Stimulated activated naive B cell treated with anti-CD40 and anti-IgM and Interleukin-4, amounts not matched to agents 10 μg/mL and 1 μg/mL and 100 μg/mL, for 72 hours (primary cell): ENCODE measurements around the gene GRK5.
"Not testable (repeated sequence)": the region's sequence is repeated elsewhere in the genome, so short reads cannot be mapped to it uniquely, and the experiment has no call there.

Source experiments
- ATAC-seq, 2 donors: fragments of 150-1000 bp; cut with Tn5 transposase; replicated peaks; 2 replicates each; pipeline ENCODE4 v1.10.0; 2021; ENCODE audit warnings: moderate library complexity in 1 of 2
- DNase-seq: peaks from one replicate; pipeline ENCODE4 v3.0.0; 2021
- H3K27ac Mint-ChIP-seq: one replicate; pipeline ENCODE4 v1.8.0; 2022; ENCODE audit warnings: mild to moderate bottlenecking, mixed read lengths
- H3K27me3 Mint-ChIP-seq, 2 donors: one replicate each; pipeline ENCODE4 v1.8.0; 2022; ENCODE audit warnings: mixed read lengths in 2 of 2
- H3K36me3 Mint-ChIP-seq, 2 donors: one replicate each; pipeline ENCODE4 v1.8.0; 2022; ENCODE audit warnings: mixed read lengths in 2 of 2, mild to moderate bottlenecking in 1 of 2
- H3K4me1 Mint-ChIP-seq, 2 donors: one replicate each; pipeline ENCODE4 v1.8.0; 2022; ENCODE audit warnings: mixed read lengths in 2 of 2, mild to moderate bottlenecking in 1 of 2
- H3K4me3 Mint-ChIP-seq, 2 donors: one replicate each; pipeline ENCODE4 v1.8.0; 2022; ENCODE audit warnings: mild to moderate bottlenecking in 2 of 2, mixed read lengths in 2 of 2, moderate library complexity in 1 of 2
- H3K9me3 Mint-ChIP-seq, 2 donors: one replicate each; pipeline ENCODE4 v1.8.0; 2022; ENCODE audit warnings: mixed read lengths in 2 of 2, mild to moderate bottlenecking in 1 of 2

The GRK5 gene

GRCh38 chr10:119272736-119273135, 65.4 kb downstream of the GRK5 start:
- DNase-seq (no peak), ATAC-seq (no peak)
- no peak overlapping the region for H3K27ac Mint-ChIP-seq
- H3K27me3 Mint-ChIP-seq = no peaks in the 10 kb centered on the region
- no peaks in the 10 kb centered on the region for H3K9me3 Mint-ChIP-seq
- H3K4me3 Mint-ChIP-seq = no peak overlapping the region
- H3K4me1 Mint-ChIP-seq = peaks cover 55 to 69% of the 10 kb centered on the region in 2 donors
- peaks cover 2 to 8% of the 10 kb centered on the region in 2 donors for H3K36me3 Mint-ChIP-seq

DNA sequence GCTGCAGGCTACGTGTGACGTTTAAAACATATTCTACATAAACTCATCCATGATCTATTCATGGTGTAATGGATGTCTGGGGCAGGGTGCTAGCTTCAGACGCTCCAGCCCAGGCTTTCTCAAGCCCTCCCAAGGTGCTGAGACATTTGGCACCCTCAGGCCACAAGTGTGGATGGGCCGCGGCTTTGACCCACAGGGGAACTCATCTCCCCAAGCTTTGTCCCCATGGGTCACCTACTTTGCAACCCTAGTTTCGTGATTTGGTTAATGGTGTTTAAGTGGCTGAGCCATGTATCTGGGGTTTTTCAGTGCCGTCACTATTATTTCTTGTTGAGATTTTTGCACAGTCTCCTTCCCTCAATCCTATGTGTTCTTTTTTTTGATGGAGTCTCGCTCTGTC, 66.0 kb downstream of the GRK5 start:
- Mint-ChIP-seq H3K9me3 (no peaks in the 10 kb centered on the region), H3K27me3 (no peaks in the 10 kb centered on the region), H3K27ac (no peak overlapping the region), H3K36me3 (peaks cover 3 to 8% of the 10 kb centered on the region in 2 donors), H3K4me1 (peaks cover 56 to 72% of the 10 kb centered on the region in 2 donors), H3K4me3 (no peak overlapping the region)
- DNase-seq (no peak), ATAC-seq (no peak)

DNA sequence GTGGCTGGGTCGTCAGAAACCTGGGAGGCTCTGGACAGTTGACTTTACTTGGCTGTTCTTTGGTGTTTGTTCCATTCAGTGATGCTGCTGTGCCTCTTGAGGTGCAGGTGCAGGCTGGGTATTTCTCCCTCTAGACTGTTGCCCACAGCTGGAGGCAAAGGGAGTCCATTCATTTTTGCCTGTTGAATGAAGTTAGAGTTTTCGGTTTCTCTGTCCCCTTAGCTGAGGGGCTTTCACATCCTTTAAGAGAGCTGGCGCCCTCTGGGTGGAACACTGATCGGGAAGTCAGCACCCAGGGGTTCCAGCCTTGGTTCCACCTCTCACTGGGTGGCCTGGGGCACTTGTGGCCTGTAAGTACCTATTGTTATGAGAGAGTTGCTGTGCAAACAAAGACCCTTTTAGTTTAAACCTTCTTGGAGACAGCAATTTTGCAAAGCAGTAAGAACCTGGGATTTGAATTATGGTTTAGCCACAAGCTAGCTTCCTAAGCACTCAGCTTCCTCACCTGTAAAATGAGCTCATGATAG, 67.2 kb downstream of the GRK5 start:
- no peak overlapping the region for H3K27ac Mint-ChIP-seq
- peaks cover 55 to 73% of the 10 kb centered on the region in 2 donors for H3K4me1 Mint-ChIP-seq
- no peak for ATAC-seq
- no peak overlapping the region for H3K4me3 Mint-ChIP-seq
- H3K27me3 Mint-ChIP-seq = no peaks in the 10 kb centered on the region
- H3K36me3 Mint-ChIP-seq = peaks cover 5 to 6% of the 10 kb centered on the region in 2 donors
- DNase-seq = no peak
- no peaks in the 10 kb centered on the region for H3K9me3 Mint-ChIP-seq

DNA sequence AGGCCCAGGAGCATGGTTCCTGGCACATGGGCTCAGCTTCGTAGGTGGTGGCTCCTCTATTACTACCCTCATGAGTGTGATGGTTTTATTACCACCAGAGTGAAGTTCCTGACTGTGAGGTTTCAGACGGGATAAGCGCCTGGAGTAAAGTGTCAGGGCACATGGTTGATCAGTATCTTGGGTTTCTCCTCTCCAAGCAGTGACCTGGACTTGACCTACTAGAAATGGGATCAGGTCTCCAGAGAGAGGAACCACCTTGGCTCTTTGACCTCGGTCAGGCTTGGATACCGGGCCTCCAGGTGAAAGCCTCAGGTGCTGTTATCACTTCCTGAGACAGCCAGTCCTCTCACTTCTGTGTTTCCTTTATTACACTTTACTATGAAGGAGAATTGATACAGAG, 67.7 kb downstream of the GRK5 start:
- H3K4me1 Mint-ChIP-seq = peaks cover 53 to 72% of the 10 kb centered on the region in 2 donors
- DNase-seq = no peak
- H3K27ac Mint-ChIP-seq = peak overlapping the region; percentile 20
- ATAC-seq = no peak
- H3K9me3 Mint-ChIP-seq = no peaks in the 10 kb centered on the region
- no peak overlapping the region for H3K4me3 Mint-ChIP-seq
- peaks cover 5% of the 10 kb centered on the region in 2 donors for H3K36me3 Mint-ChIP-seq
- no peaks in the 10 kb centered on the region for H3K27me3 Mint-ChIP-seq

DNA sequence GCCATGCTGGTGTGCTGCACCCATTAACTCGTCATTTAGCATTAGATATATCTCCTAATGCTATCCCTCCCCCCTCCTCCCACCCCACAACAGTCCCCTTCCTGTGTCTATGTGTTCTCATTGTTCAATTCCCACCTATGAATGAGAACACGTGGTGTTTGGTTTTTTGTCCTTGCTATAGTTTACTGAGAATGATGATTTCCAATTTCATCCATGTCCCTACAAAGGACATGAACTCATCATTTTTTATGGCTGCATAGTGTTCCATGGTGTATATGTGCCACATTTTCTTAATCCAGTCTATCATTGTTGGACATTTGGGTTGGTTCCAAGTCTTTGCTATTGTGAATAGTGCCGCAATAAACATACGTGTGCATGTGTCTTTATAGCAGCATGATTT, 68.8 kb downstream of the GRK5 start:
- not testable (repeated sequence) for H3K4me3 Mint-ChIP-seq, DNase-seq, H3K27ac Mint-ChIP-seq, ATAC-seq, H3K27me3 Mint-ChIP-seq, H3K9me3 Mint-ChIP-seq, H3K36me3 Mint-ChIP-seq
- H3K4me1 Mint-ChIP-seq = peaks cover 51 to 70% of the 10 kb centered on the region in 2 donors

DNA sequence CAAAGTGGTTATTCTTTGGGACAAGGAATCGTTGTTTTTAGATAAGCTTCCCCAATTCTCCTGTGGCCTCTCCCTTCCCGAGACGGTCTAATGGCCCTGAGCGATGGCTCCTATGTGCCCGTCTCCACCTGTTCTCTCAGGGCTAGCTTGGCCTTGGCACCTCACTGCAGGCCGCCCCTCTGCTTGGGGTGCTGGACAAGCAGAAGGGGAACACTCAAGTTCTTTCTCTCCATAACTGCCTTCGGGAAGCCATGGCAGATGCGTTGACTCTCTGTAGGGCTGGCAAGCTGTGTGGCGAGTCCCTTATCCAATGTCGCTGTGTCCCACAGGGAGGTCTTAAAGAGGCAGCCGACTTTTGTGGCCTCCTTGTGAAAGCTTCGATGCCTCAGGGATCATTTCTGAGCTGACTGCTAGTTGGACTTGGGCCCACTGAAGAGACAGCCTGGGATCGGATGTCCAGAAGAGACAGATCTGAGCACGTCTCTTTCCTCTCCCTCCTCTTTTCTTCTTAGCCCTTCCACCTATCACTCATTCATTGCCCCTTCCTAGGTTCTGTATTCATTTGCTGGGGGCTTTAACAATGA, 70.8 kb downstream of the GRK5 start:
- DNase-seq = no peak
- ATAC-seq = no peak
- H3K27ac Mint-ChIP-seq = no peak overlapping the region
- H3K36me3 Mint-ChIP-seq = peaks cover 6 to 10% of the 10 kb centered on the region in 2 donors
- no peaks in the 10 kb centered on the region for H3K27me3 Mint-ChIP-seq
- peaks cover 45 to 63% of the 10 kb centered on the region in 2 donors for H3K4me1 Mint-ChIP-seq
- no peak overlapping the region for H3K4me3 Mint-ChIP-seq
- no peaks in the 10 kb centered on the region for H3K9me3 Mint-ChIP-seq

DNA sequence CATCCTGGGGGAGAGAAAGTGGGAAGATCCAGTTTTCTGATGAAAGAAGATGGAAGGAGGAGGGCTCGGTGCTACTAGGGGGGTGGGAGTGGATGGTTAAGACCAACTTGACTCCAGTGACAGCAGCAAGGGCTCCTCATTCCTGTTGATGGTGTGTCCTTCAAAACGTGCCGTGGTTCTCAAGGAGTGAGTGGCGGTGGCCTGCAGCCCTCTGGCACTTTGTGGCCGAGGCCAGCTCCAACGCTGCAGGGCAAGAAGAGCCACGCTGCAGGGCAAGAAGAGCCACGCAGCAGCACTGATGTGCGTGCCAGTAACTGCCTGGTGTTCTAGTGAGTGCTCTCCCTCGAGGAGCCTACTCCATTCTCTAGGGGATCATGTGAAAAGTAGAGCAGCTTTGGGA, 72.1 kb downstream of the GRK5 start:
- DNase-seq = no peak
- no peaks in the 10 kb centered on the region for H3K9me3 Mint-ChIP-seq
- no peaks in the 10 kb centered on the region for H3K27me3 Mint-ChIP-seq
- peaks cover 6 to 10% of the 10 kb centered on the region in 2 donors for H3K36me3 Mint-ChIP-seq
- peaks cover 50 to 66% of the 10 kb centered on the region in 2 donors for H3K4me1 Mint-ChIP-seq
- no peak for ATAC-seq
- no peak overlapping the region for H3K27ac Mint-ChIP-seq
- no peak overlapping the region for H3K4me3 Mint-ChIP-seq

- H3K4me3 Mint-ChIP-seq = no peak overlapping the region
- H3K27me3 Mint-ChIP-seq = no peaks in the 10 kb centered on the region
- DNase-seq (no peak), ATAC-seq (no peak)
- peak overlapping the region; percentile 76 for H3K27ac Mint-ChIP-seq
- H3K36me3 Mint-ChIP-seq = peaks cover 6 to 10% of the 10 kb centered on the region in 2 donors
- H3K4me1 Mint-ChIP-seq = peaks cover 50 to 73% of the 10 kb centered on the region in 2 donors
- no peaks in the 10 kb centered on the region for H3K9me3 Mint-ChIP-seq
Measured at GRCh38 chr10:119281581-119282071, 74.3 kb downstream of the GRK5 start.

DNA sequence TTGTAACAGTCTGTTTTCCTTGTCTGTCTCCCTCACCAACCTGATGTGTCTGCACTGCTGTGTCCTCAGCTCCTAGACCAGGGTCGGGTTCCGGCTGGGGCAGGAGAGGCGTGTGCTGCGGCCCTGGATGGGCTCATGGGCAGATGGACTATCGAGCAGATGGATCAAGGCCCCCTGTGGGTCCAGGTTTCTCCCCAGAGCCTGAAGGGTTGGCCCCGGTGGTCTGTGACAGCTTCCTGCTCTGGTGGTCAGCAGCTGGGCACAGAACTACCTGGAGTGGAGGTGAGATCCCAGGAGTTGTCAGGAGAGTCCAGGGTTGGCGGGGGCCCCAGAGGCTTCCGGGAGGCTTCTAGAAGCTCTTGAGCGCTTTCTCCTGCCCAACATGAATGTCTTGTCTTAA, 75.1 kb downstream of the GRK5 start:
- no peak for DNase-seq
- no peak overlapping the region for H3K27ac Mint-ChIP-seq

DNA sequence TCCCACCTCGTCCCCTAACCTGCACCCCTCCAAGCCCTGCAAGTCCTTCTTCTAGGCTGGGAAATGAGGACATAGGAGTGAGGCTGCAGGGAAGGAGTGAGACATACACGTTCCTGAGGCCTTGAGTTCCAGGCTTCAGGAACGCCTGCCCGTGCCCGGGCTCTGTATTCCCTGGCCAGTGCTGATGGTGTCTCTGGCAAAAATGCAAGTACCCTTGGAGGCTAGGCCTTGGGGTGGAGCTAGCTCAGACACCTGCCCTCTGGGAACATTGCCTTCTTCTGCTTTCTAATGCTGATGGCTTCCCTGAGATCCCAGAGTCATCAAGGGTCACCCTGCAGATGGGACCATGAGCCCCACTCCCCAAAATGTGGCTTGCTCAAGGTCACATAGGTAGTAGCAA, 76.0 kb downstream of the GRK5 start:
- H3K9me3 Mint-ChIP-seq = no peaks in the 10 kb centered on the region
- ATAC-seq (peak; percentile 5), DNase-seq (no peak)
- H3K4me3 Mint-ChIP-seq = no peak overlapping the region
- no peak overlapping the region for H3K27ac Mint-ChIP-seq
- H3K36me3 Mint-ChIP-seq = peaks cover 4 to 6% of the 10 kb centered on the region in 2 donors
- peaks cover 53 to 85% of the 10 kb centered on the region in 2 donors for H3K4me1 Mint-ChIP-seq
- no peaks in the 10 kb centered on the region for H3K27me3 Mint-ChIP-seq

More for the DNA sequence above, 75.1 kb downstream of the GRK5 start:
- no peaks in the 10 kb centered on the region for H3K27me3 Mint-ChIP-seq
- peaks cover 6 to 9% of the 10 kb centered on the region in 2 donors for H3K36me3 Mint-ChIP-seq
- peaks cover 50 to 79% of the 10 kb centered on the region in 2 donors for H3K4me1 Mint-ChIP-seq
- H3K4me3 Mint-ChIP-seq = no peak overlapping the region
- ATAC-seq = no peak
- no peaks in the 10 kb centered on the region for H3K9me3 Mint-ChIP-seq

DNA sequence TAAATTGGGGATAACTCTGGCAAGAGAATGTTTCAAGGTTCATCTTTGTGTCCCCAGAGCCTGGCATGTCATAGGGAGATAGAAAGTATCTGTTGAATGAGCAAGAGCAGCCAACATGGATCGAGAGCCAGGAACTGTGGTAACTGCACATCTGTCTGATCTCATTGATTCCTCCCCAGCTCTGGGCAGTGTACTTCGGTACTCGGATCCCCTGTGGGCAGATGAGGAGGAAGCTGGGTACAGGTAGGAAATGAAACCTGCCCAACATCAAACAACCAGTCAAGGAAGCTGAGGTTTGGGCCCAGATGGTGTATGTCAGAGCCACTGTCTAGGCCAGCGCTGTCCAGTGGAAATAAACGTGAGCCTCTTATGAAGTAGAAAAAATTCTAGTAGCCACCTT, 76.4 kb downstream of the GRK5 start:
- peaks cover 4 to 6% of the 10 kb centered on the region in 2 donors for H3K36me3 Mint-ChIP-seq
- no peak for DNase-seq
- no peaks in the 10 kb centered on the region for H3K27me3 Mint-ChIP-seq
- H3K4me3 Mint-ChIP-seq = peak overlapping the region in 1 of 2 donors; percentile 25
- peaks cover 52 to 85% of the 10 kb centered on the region in 2 donors for H3K4me1 Mint-ChIP-seq
- peak overlapping the region; percentile 28 for H3K27ac Mint-ChIP-seq
- ATAC-seq = peak; percentile 91 to 94
- H3K9me3 Mint-ChIP-seq = no peaks in the 10 kb centered on the region

DNA sequence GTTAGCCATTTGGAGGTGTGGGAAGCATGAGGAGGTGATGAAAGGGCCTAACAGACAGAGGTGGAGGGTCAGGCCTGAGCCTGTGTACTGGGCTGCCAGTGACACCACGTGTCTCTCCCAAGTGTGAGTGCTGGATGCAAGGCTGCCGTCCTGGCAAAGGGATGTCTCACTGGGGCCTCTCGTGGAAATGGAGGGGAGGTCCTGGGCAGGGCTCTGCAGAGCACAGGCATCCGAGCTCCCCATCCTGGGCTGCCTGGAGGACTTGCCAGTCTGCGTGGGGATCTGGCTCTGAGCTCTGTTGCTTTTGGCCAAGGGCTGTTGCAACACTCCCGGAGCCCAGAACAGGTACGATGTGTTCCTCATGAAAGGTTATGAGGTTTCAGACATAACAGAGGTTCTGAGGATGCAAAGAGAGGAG, 77.3 kb downstream of the GRK5 start:
- Mint-ChIP-seq H3K9me3 (no peaks in the 10 kb centered on the region), H3K27me3 (no peaks in the 10 kb centered on the region), H3K27ac (peak overlapping the region; percentile 91), H3K4me1 (peaks cover 52 to 85% of the 10 kb centered on the region in 2 donors), H3K4me3 (peak overlapping the region in 1 of 2 donors; percentile 36), H3K36me3 (peaks cover 2 to 6% of the 10 kb centered on the region in 2 donors)
- ATAC-seq (no peak), DNase-seq (no peak)

DNA sequence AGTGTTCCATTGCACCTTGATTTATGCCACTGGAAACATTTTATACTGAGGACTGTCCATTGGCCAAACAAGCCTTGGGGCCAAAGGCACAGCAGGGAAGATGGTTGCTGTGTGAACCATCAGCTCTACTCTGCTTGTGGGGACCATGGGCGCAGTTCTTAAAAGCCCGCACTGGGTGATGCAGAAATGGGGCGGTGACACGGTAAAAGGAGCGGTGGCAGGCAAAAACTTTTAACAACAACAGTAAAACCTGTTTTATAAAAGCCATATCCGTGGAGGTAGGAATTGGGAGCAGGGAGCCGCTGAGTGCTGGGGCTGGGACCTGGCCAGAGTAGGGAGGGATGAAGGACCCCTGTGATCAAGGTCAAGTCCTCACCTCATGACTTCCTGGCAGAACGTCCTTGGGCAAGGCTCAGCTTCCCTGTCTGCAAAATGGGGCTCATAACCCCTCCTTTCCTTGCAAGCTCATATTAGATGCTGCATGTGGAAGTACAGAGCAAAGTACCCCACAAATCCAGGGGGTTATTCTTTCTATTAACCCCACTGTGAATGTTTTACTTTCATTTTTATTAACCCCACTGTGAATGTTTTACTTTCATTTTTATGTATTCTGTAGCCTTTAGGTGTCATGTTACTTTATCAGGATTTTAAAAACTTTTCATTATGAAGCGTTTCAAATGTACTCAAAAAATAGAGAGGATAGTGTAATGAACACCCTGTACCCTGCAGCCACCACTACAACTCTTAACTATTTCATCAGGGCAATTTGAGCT, 78.3 kb downstream of the GRK5 start:
- DNase-seq (no peak), ATAC-seq (no peak)
- peak overlapping the region; percentile 43 to 56 for H3K4me3 Mint-ChIP-seq
- peaks cover 2 to 6% of the 10 kb centered on the region in 2 donors for H3K36me3 Mint-ChIP-seq
- peak overlapping the region; percentile 68 for H3K27ac Mint-ChIP-seq
- no peaks in the 10 kb centered on the region for H3K27me3 Mint-ChIP-seq
- H3K4me1 Mint-ChIP-seq = peaks cover 56 to 87% of the 10 kb centered on the region in 2 donors
- H3K9me3 Mint-ChIP-seq = no peaks in the 10 kb centered on the region

- H3K27me3 Mint-ChIP-seq = no peaks in the 10 kb centered on the region
- DNase-seq (no peak), ATAC-seq (no peak)
- H3K9me3 Mint-ChIP-seq = no peaks in the 10 kb centered on the region
- peaks cover 2 to 6% of the 10 kb centered on the region in 2 donors for H3K36me3 Mint-ChIP-seq
- H3K4me3 Mint-ChIP-seq = no peak overlapping the region
- peaks cover 52 to 87% of the 10 kb centered on the region in 2 donors for H3K4me1 Mint-ChIP-seq
- H3K27ac Mint-ChIP-seq = peak overlapping the region; percentile 68
Measured at GRCh38 chr10:119286516-119286915, 79.1 kb downstream of the GRK5 start.
